ENCODE measurements around the gene CTTNBP2.
"Not testable (repeated sequence)": the region's sequence is repeated elsewhere in the genome, so short reads cannot be mapped to it uniquely, and the experiment has no call there.

CTTNBP2 gene

DNA sequence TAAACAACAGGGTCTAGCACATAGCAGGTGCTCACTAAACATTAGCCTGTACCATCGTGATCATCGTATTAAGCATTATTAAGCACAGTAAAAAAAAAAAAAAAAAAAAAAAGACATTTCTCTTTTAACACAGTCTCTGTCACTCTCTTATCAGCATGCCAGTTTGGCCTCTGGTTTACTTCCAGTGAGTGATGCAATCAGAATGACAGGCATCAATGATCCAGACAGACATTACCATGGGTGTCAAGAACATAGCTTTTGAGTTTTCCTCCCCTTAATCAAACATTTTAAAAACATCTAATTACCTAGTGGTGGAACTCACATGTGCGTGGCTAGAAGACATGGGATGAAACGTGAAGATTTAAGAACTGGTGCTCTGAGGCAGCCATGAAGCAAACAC is 115.8 kb downstream of the CTTNBP2 start:
- in situ Hi-C loops (cut with MboI; ENCODE audit: low sequenced_read_pairs), result no loop called here

DNA sequence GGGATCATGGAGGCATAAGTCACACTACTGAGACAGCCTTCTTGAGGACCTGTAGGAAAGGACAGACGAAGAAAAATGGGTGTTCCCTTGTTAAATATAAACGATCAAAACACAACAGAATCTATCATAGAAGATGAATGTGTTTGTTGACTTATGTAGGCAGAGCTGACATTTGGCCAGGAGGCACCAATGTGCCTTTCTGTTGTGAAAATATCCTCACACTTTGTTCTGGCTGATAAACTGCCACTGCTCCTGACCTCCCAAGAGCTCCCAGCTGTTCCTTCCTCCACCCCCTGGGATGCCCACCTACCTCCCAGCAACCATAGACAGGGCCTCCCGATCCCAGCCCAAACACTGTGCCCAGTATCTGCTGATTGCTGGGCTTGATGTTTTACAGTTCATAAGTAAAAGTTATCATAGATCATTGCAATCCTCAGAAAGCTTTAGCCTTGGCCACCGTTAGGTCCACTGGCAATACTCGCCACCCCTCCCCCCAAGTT is 116.6 kb downstream of the CTTNBP2 start:
- in situ Hi-C loops (cut with MboI; ENCODE audit: low sequenced_read_pairs), result no loop called here

DNA sequence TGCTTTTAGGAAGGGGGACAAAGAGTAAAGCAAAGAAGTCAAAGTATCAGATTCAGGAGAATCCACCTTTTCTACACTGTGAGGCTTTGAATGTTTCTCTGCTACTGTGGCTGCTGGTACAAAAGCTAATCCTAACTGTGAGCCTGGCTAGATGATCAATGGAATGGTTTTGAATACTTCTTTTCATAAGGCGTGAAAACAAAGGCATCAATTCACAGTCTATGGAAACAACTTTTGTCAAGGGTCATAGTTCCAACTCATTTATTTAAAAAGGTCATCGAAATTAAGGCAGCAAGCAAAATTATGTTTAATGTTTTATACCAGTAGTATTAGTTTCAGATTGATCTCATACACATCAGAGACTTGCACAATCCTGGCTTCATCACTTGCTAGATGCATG is 118.1 kb downstream of the CTTNBP2 start:
- in situ Hi-C loops (cut with MboI; ENCODE audit: low sequenced_read_pairs), result no loop called here

DNA sequence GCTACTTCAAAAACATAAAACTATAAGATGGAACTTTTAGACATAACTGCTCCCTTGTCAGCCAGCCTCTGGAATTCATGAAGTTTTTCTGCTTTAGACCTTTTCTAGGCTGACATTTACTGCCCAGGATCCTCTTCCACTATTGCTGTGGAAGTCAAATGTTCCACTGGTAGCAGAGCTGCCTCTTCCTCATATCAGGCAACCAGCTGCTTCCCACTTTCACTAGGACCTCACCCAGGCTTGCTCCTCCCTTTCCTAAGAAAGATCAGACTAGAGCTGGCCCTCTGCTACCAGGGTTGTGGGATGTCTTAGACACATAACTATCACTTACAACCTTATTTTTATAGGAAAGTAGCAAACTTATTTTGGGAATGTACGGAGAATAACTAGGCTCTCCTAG is 121.5 kb downstream of the CTTNBP2 start:
- in situ Hi-C loops (cut with MboI; ENCODE audit: low sequenced_read_pairs), result no loop called here

DNA sequence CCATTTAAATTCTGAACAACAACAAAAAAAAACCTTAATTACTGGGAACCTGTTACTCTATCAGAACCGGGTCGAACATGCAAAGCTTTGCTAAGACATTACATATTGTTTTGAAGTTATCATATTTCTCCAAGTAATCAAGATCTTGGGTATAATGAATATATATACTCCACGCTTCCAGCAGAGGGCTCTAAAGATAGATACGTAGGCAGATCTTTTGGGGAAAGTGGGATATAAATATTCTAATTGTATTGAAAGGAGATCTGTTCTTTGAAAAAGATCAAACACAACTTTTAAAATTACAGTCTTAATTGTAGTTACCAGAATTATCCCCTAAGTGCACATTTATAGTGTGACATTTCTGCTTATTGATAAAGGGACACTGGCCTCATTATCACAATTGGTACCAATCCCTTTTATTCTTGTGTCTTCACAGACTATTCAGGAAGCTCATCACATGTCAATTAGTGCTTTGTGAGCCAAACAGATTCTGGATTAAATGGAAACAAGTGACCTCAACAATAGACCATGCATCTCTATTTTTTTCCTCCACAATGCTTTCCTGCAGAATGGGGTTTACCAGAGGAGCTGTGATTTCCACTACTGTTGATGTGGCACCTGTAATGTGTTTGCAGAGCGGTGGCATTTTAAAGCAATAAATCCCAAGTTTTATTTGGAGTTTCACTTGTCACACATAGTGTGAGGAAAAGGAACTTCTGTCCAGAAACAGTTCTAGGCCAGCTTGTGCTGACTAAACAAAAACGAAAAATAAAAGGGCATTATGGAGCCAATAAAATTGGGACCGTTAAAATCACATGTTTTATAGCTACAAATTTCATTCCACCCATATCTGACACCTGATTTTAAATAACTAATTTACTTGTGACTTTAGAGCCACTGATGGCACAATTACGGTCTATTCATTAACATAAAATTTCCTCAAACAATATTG is 122.4 kb downstream of the CTTNBP2 start:
- in situ Hi-C loops (cut with MboI; ENCODE audit: low sequenced_read_pairs), result no loop called here

DNA sequence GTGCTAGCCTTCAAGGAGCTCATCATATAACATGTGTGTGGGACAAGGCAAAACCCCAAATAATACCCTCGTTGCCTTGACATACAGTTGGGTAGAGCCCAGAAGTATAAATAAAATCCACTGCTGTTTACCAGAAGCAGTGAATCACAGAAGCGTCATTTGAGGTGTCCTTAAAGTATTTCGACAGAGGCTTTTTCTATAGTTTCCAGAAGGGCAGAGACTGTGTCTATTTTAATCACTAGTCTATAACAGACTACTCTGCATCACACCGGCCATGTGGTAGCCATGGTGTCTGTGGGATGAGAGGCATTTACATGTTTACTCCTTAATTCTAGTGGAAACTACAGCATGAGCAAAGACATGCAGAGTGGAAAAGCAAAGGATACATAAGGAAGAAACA is 131.3 kb downstream of the CTTNBP2 start:
- in situ Hi-C loops (cut with MboI; ENCODE audit: low sequenced_read_pairs), result no loop called here

DNA sequence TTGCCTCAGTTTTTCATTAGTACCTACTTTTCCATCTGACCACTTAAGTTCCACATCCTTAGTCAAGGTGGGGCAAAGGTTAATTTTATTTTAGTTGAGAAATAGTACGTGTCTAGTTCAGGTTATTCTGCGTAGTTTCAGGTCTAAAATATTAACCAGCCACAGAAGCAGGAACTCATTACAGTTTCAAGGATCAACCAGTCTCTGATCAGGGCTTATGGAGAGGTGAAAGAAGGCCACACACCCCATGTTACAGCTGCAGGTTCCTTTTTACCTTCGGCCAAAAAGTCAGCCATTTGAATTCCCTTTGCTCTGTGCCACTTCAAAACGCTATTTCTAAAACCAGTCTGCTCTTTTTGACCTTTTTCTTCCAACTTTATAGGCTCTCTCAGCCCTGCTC is 134.2 kb downstream of the CTTNBP2 start:
- in situ Hi-C loops (cut with MboI; ENCODE audit: low sequenced_read_pairs), result no loop called here

DNA sequence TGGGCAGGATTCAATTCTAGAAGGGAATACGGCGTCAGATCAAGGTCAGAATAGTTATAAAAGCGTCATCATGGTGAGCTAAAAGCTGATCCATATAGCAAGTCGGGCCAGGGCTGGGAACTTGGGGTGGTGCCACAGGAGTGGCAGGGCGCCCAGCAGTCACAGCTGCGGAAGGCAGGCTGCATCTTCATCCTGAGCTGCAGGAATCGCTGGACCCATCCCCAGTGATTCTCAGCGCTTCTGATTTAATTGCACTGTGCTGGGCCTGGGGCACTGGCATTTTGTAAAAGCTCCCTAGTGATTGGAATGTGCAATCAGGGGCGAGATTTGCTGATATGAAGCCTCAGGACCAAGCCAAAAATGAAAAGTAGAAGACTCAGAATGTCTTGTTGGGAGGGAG is 135.3 kb downstream of the CTTNBP2 start:
- in situ Hi-C loops (cut with MboI; ENCODE audit: low sequenced_read_pairs), result no loop called here

DNA sequence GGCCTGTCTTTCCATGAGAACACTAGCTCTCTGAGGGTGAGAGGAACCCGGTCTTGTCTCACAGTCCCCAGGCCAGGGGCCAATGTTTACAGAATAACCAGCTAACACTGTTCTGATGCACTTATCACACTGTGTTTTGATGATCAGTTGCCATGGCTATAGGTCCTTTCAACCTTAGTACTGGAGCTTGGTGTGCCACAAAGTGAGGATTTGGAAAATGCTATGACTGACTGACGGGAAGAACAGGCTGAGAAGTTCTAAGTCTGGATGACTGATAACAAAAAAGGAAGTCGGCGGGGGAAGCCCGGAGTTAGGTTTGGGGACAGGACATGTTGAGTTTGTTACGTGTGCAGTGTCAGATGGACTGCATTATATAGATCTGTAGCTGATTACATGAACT is 141.8 kb downstream of the CTTNBP2 start:
- in situ Hi-C loops (cut with MboI; ENCODE audit: low sequenced_read_pairs), result no loop called here

DNA sequence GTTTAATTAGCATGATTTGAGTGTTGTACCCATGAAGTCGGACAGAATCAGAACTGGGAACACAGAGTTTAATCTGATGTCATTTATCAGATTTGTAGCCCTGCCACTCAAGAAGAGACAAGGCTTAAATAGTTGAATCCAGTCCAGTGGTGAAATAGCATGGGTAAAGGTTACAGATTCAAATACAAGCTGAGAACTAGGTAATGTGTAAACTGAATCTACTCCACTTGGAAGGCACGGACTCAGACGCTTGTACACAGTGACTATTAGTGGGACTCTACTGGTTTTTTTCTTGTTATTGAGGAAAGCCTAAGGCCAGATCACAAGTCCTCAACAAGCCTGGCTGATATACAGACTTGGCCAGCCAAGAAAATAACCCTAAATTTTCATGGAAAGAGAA is 142.9 kb downstream of the CTTNBP2 start:
- in situ Hi-C loops (cut with MboI; ENCODE audit: low sequenced_read_pairs), result no loop called here

DNA sequence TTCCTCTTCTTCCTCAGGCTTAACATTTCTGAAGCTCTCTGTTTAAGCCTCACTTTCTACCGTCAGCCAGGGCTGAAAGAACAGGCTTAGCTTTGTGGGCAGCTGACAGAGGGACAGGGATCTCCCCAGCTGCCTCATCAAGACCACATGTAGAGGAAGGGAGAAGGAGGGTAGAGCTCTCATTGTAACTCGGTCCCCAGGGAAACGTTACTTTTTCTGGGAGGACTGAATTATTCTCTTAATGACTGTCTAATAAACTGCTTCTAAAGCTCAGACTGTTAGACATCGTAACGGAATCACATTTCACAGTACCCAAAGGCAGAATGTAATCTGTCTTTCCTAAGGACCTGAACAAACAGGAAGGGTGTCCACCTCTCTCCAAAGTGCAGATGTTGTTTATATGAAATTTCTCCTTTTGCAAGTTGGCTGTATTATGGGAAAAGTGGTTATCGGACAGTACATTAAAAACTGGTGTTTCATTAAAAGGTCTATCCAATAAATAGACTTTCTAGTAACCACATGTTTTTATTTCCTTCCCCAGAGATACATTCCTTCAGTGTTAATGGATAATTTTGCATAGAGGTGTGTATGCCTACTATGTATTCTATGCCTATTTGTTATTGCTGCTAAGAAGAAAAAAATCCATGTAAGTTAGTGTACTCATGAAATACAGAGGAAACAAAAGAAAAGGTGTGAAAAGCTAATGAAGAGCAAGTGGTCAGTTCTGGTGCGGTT is 144.2 kb downstream of the CTTNBP2 start:
- in situ Hi-C loops (cut with MboI; ENCODE audit: low sequenced_read_pairs), result no loop called here

DNA sequence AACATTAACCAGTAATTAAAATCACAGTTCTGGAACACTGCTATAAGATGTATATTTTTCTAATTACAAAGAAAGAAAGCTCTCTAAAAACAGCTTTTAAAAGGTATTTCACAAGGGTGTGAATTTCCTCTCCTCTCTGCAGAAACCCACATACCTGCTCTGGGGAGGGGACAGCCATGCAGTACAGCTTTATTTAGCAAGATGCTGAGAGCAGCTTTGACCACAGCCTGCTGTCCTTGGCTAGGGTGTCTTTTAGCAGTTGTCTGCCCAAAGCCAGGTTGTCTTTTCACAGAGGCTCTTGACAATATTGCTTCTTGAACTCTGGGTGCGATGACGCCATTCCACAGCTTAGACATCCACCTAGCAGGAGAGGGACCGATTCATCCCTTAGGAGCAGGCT is 148.3 kb downstream of the CTTNBP2 start:
- in situ Hi-C loops (cut with MboI; ENCODE audit: low sequenced_read_pairs), result no loop called here

DNA sequence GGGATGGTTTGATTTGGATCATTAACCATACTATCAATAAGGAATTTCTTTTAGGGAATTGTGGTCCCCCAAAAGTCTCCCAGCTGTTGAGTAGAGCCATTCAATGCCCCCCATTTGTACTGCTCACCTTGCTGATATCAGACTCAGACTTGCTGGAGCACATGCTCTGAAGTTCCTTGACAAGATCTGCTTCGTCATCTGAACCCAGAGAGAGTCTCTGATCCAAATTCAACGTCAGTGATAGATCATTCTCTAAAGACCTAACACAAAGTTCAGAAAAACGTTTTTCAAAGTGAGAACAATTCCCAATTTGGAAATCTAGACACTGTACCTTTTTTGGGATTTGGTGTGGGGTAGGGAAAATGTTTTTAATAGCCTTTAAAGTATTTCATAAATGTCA is 153.9 kb downstream of the CTTNBP2 start:
- in situ Hi-C loops (cut with MboI; ENCODE audit: low sequenced_read_pairs), result no loop called here

DNA sequence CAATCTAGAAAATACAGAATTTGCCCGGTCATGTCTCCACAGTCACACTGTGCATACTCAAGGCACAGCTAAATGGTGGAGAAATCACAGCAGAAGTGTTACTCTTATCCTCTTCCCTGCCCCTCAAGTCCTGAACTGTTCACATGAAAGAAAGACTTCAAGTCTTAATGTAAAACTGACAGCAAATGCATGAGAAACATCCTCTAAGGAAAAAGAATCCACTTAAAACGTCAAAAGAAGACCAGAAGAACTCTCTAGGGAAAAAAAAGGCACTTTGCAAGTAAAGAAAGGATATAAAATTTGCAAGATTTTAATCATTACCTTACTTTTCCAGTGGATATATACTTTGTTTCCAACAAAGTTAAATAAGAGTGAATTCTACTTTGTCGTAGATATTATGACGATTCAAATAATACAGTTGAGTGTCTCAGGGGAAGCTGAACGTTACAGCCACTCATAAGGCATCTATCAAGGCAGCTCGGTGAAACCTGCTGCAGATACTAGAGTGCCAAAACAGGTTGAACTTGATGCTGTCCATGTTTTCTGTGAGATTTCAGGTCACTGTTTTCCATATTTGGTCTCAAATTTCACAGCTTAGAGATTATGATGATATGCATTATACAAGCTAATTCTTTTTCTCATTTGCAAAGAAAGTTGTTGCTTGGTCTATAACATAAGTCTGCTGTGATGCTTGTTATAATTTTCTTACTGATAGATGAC is 155.0 kb downstream of the CTTNBP2 start:
- in situ Hi-C loops (cut with MboI; ENCODE audit: low sequenced_read_pairs), result no loop called here

DNA sequence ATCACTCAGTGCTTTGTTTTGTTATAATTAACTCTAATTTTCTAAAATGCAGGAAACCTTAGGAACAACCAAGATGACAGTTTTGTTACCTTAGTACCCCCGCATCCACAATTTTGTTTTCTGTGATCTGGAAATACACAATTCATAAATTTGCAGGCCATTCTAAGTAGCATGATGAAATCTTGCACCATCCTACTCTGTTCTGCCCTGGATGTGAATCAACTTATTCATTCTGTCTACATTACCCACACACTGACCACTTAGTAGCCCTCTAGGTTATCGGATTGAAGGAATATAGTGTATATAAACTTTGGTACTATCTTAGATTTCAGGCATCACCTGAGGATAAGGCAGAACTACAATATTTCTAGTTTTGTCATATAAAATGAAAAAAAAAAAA is 155.9 kb downstream of the CTTNBP2 start:
- in situ Hi-C loops (cut with MboI; ENCODE audit: low sequenced_read_pairs), result no loop called here

DNA sequence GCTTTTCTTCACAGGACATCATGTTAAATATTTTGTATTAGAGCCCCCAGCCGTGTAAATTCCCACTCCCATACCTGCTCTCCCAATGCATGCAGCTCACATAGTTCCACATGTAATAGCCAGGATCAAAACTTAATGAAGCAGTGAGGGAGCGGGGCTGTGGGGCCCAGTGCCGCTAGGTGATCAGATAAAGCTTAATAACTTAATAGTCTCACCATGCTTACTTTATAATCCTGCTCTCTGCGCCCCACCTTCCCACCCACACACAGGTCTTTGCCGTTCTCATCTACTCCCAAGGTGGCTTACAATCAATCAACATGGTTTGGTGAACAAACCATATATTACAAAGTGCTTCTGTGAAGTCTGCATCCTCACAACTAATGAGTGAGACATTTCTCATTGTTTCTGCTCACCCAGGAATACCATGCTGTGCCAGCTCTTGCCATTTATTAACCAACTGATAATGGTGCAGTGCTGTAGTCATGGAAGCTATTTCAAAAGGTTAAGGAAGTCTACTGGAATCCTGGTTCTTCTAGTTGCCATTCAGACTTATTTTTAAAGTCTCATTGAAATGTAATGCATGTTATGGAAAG is 156.4 kb downstream of the CTTNBP2 start:
- in situ Hi-C loops (cut with MboI; ENCODE audit: low sequenced_read_pairs), result no loop called here

DNA sequence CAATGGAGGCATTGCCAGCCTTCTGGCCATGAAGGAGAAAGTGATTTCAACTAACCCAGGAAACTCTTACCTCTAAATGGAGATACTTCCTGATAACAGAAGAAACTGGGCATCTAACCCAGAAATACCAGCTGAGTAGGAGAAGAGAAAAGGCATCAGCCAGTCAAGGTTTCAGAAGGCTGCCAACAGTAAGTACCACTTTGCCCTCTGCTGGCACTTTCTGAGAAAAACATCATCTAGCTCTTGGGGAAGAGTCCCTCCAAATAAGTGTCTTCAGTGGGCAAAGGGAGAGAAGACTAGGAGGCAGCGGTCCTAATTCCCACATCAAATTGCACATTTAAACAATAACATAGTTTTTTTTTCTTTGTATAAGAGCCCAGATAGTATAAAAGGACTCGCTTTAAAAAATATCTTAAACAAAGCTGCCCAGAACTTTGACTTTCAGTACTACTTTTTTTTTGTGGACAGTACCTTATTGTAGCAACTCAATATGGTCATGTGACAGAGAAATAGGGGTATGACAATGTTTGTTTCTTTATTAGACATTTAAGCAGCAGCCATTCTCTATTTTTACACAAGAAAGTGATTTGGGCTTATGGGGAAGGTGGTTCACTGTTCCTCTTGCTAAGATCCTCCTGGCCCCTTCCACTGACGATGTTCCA is 157.3 kb downstream of the CTTNBP2 start:
- in situ Hi-C loops (cut with MboI; ENCODE audit: low sequenced_read_pairs), result no loop called here

DNA sequence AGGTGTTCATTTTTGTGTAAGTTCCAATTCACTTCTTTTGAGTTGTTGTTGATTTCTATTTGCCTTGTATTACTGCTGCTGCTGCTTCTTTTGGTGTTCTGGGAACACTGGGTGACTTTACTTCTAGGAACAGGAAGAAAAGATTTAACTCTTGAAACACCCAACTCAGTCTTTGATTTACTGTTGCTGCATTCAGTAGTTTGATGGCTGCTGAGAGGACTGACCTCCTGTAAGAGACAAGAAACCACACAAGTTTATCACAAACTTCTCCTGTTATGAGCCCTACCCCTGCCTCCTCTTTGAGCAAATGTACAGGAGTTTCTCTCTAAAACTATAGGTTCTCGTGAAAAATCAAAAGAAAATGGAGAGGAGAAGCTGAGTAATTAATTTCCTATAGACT is 161.7 kb downstream of the CTTNBP2 start:
- in situ Hi-C loops (cut with MboI; ENCODE audit: low sequenced_read_pairs), result no loop called here

DNA sequence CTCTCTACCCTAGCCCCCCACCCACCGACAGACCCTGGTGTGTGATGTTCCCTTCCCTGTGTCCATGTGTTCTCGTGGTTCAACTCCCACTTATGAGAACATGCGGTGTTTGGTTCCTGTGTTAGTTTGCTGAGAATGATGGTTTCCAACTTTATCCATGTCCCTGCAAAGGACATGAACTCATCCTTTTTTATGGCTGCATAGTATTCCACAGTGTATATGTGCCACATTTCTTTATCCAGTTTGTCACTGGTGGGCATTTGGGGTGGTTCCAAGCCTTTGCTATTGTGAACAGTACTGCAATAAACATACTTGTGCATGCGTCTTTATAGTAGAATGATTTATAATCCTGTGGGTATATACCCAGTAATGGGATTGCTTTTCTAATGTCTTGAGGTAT is 165.1 kb downstream of the CTTNBP2 start:
- in situ Hi-C loops (cut with MboI; ENCODE audit: low sequenced_read_pairs), result not testable (repeated sequence)

DNA sequence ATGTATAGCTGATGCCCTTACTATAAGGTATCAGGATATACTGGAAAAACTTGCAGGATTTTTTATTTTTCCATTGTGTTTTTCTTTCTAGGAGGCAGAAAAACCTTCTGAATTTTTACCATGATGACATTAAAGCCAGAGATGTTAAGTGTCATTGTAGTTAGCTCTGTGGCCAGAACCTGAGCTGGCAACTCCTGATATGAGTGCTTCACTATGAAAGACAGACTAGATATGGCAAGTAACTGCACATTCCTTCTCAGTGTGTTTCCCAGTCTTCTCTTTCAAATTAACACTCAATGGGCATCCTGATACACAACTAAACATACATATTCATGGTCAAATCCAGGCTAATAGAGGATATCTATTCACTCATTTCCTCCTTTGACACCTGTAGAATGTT is 166.2 kb downstream of the CTTNBP2 start:
- in situ Hi-C loops (cut with MboI; ENCODE audit: low sequenced_read_pairs), result no loop called here

All from hTERT RPE-1 (cell line).